ENCODE data around the gene MAP3K12. TPM values are rescaled to one million over a fixed set of nuclear protein-coding genes. Genes with fewer than 3 reads are reported as not detected.

MAP3K12 gene
- polyA plus RNA-seq, 1 experiment = 35.7 TPM

- H3K27me3 ChIP-seq (ENCODE audit: control insufficient read depth, insufficient read depth, low read length) = no peaks in the 10 kb centered on the region
- no peak overlapping the region for H3K4me3 ChIP-seq (ENCODE audit: low read depth, low read length)
- H3K27ac ChIP-seq (ENCODE audit: low read depth, low read length) = peak overlapping the region; percentile 31
- H3K9me3 ChIP-seq (ENCODE audit: control insufficient read depth, insufficient read depth, low read length) = no peaks in the 10 kb centered on the region
- CTCF ChIA-PET = interaction anchor here (1.2 to 1.5 kb wide), 4 partner anchors 60 to 160 kb away, joined by 3 to 7 read pairs (median 5); partner anchors contain the start of gene AAAS
- no peak for TF ChIP-seq CTCF (IDR thresholded peaks at IDR 0.05; ENCODE audit: low read depth, low read length)
- POLR2A ChIA-PET = interaction anchor here (1.1 to 6.2 kb wide), 7 partner anchors 10 to 156 kb away, joined by 3 to 50 read pairs (median 4); partner anchors contain the start of genes MAP3K12 and TARBP2
- no peak for DNase-seq (ENCODE audit: low read depth, low spot score)
Measured at GRCh38 chr12:53480491-53481442, 18.5 kb downstream of the MAP3K12 start.

GRCh38 chr12:53479331-53479730, 19.9 kb downstream of the MAP3K12 start:
- no peak for TF ChIP-seq CTCF (IDR thresholded peaks at IDR 0.05; ENCODE audit: low read depth, low read length)
- no peak for DNase-seq (ENCODE audit: low read depth, low spot score)
- Histone ChIP-seq H3K27me3 (ENCODE audit: control insufficient read depth, insufficient read depth, low read length) (no peaks in the 10 kb centered on the region), H3K9me3 (ENCODE audit: control insufficient read depth, insufficient read depth, low read length) (no peaks in the 10 kb centered on the region), H3K27ac (ENCODE audit: low read depth, low read length) (no peak overlapping the region), H3K4me3 (ENCODE audit: low read depth, low read length) (no peak overlapping the region)
- POLR2A ChIA-PET = interaction anchor here (0.6 to 6.2 kb wide), 3 partner anchors 20 to 38 kb away, joined by 3 to 50 read pairs (median 11); partner anchors contain the start of genes MAP3K12, PRR13 and TARBP2
- CTCF ChIA-PET = interaction anchor here (0.6 to 1.9 kb wide), 4 partner anchors 29 to 158 kb away, joined by 4 to 8 read pairs (median 6); partner anchors contain the start of gene AAAS

- H3K27me3 ChIP-seq (ENCODE audit: control insufficient read depth, insufficient read depth, low read length) = no peaks in the 10 kb centered on the region
- POLR2A ChIA-PET = interaction anchor here (0.6 to 6.2 kb wide), 4 partner anchors 15 to 38 kb away, joined by 3 to 50 read pairs (median 10); partner anchors contain the start of genes MAP3K12, PRR13 and TARBP2
- H3K4me3 ChIP-seq (ENCODE audit: low read depth, low read length) = no peak overlapping the region
- no peak for DNase-seq (ENCODE audit: low read depth, low spot score)
- H3K27ac ChIP-seq (ENCODE audit: low read depth, low read length) = no peak overlapping the region
- H3K9me3 ChIP-seq (ENCODE audit: control insufficient read depth, insufficient read depth, low read length) = no peaks in the 10 kb centered on the region
- TF ChIP-seq CTCF (IDR thresholded peaks at IDR 0.05; ENCODE audit: low read depth, low read length) = no peak
- CTCF ChIA-PET = interaction anchor here (0.6 to 1.9 kb wide), 5 partner anchors 29 to 158 kb away, joined by 4 to 8 read pairs (median 7); partner anchors contain the start of gene AAAS
Measured at GRCh38 chr12:53478865-53479264, 20.4 kb downstream of the MAP3K12 start.

GRCh38 chr12:53476769-53477209, 22.5 kb downstream of the MAP3K12 start:
- no peak for DNase-seq (ENCODE audit: low read depth, low spot score)
- Histone ChIP-seq H3K27me3 (ENCODE audit: control insufficient read depth, insufficient read depth, low read length) (no peaks in the 10 kb centered on the region), H3K27ac (ENCODE audit: low read depth, low read length) (no peak overlapping the region), H3K9me3 (ENCODE audit: control insufficient read depth, insufficient read depth, low read length) (no peaks in the 10 kb centered on the region), H3K4me3 (ENCODE audit: low read depth, low read length) (no peak overlapping the region)
- TF ChIP-seq CTCF (IDR thresholded peaks at IDR 0.05; ENCODE audit: low read depth, low read length) = peak; percentile 47
- ChIA-PET CTCF (interaction anchor here (0.7 to 4.6 kb wide), 6 partner anchors 12 to 124 kb away, joined by 3 to 35 read pairs (median 4); no protein-coding TSS in a partner anchor), POLR2A (interaction anchor here (0.6 to 1.9 kb wide), 7 partner anchors 8 to 131 kb away, joined by 3 to 18 read pairs (median 4); no protein-coding TSS in a partner anchor)

All from AG04450 (cell line).